Skeletal muscle satellite cell (primary cell): ENCODE data around the gene USP54.
A peak's percentile ranks its signal among the peaks of the same experiment; 100 is the strongest.

Experiments used
- H3K27me3 ChIP-seq: 2 replicates; pipeline ENCODE4 v1.7.0; 2013; ENCODE audit warnings: low read length; ENCODE audit not compliant: control insufficient read depth, insufficient read depth
- H3K36me3 ChIP-seq: 2 replicates; pipeline ENCODE4 v1.7.0; 2013; ENCODE audit warnings: mild to moderate bottlenecking, control low read depth, low read length; ENCODE audit not compliant: insufficient read depth
- H3K4me1 ChIP-seq: 2 replicates; pipeline ENCODE4 v1.7.0; 2013; ENCODE audit warnings: low read length; ENCODE audit not compliant: control insufficient read depth, insufficient read depth
- H3K4me2 ChIP-seq: 2 replicates; pipeline ENCODE4 v1.7.0; 2013; ENCODE audit warnings: mild to moderate bottlenecking, low read length
- H3K4me3 ChIP-seq: 2 replicates; pipeline ENCODE4 v1.7.0; 2013; ENCODE audit warnings: low read length
- H3K9ac ChIP-seq: 2 replicates; pipeline ENCODE4 v1.7.0; 2013; ENCODE audit warnings: mild to moderate bottlenecking, low read depth, low read length, moderate library complexity
- H3K9me3 ChIP-seq: replicated peaks from 2 replicates; pipeline ENCODE4 v1.7.0; 2013; ENCODE audit warnings: mild to moderate bottlenecking, control low read depth, low read length

The USP54 gene

GRCh38 chr10:73494213-73494612 lies 96.9 kb downstream of the USP54 start:
- Histone ChIP-seq H3K36me3 (peaks cover 4% of the 10 kb centered on the region), H3K4me1 (peaks cover 29% of the 10 kb centered on the region), H3K27me3 (no peaks in the 10 kb centered on the region), H3K4me2 (peak overlapping the region; percentile 90), H3K4me3 (peak overlapping the region; percentile 91), H3K9ac (peak overlapping the region; percentile 98), H3K9me3 (no peaks in the 10 kb centered on the region)

- peak overlapping the region; percentile 98 for H3K9ac ChIP-seq
- H3K9me3 ChIP-seq: no peaks in the 10 kb centered on the region
- peaks cover 29% of the 10 kb centered on the region for H3K4me1 ChIP-seq
- peaks cover 4% of the 10 kb centered on the region for H3K36me3 ChIP-seq
- H3K27me3 ChIP-seq: no peaks in the 10 kb centered on the region
- H3K4me2 ChIP-seq: peak overlapping the region; percentile 90
- H3K4me3 ChIP-seq: peak overlapping the region; percentile 91
Observed at GRCh38 chr10:73493781-73494180, 97.4 kb downstream of the USP54 start.

- Histone ChIP-seq H3K4me3 (no peak overlapping the region), H3K36me3 (peaks cover 16% of the 10 kb centered on the region), H3K9ac (no peak overlapping the region), H3K4me2 (no peak overlapping the region), H3K9me3 (no peaks in the 10 kb centered on the region), H3K4me1 (peaks cover 4% of the 10 kb centered on the region), H3K27me3 (no peaks in the 10 kb centered on the region)
Observed at GRCh38 chr10:73486601-73487000, 104.5 kb downstream of the USP54 start.

GRCh38 chr10:73485320-73485719 lies 105.8 kb downstream of the USP54 start:
- Histone ChIP-seq H3K4me2 (no peak overlapping the region), H3K4me1 (peaks cover 12% of the 10 kb centered on the region), H3K9me3 (no peaks in the 10 kb centered on the region), H3K9ac (no peak overlapping the region), H3K27me3 (no peaks in the 10 kb centered on the region), H3K4me3 (no peak overlapping the region), H3K36me3 (peaks cover 16% of the 10 kb centered on the region)

GRCh38 chr10:73480158-73480557 lies 111.0 kb downstream of the USP54 start:
- Histone ChIP-seq H3K27me3 (no peaks in the 10 kb centered on the region), H3K4me1 (peaks cover 12% of the 10 kb centered on the region), H3K4me2 (peak overlapping the region; percentile 38), H3K36me3 (peaks cover 37% of the 10 kb centered on the region), H3K9ac (no peak overlapping the region), H3K9me3 (no peaks in the 10 kb centered on the region), H3K4me3 (no peak overlapping the region)

GRCh38 chr10:73478636-73479035 lies 112.5 kb downstream of the USP54 start:
- no peak overlapping the region for H3K4me2 ChIP-seq
- H3K27me3 ChIP-seq: no peaks in the 10 kb centered on the region
- no peaks in the 10 kb centered on the region for H3K9me3 ChIP-seq
- no peak overlapping the region for H3K4me3 ChIP-seq
- no peak overlapping the region for H3K9ac ChIP-seq
- peaks cover 12% of the 10 kb centered on the region for H3K4me1 ChIP-seq
- peaks cover 46% of the 10 kb centered on the region for H3K36me3 ChIP-seq

- H3K36me3 ChIP-seq: peaks cover 68% of the 10 kb centered on the region
- H3K4me3 ChIP-seq: no peak overlapping the region
- H3K4me2 ChIP-seq: no peak overlapping the region
- no peaks in the 10 kb centered on the region for H3K27me3 ChIP-seq
- H3K9me3 ChIP-seq: no peaks in the 10 kb centered on the region
- H3K9ac ChIP-seq: no peak overlapping the region
- H3K4me1 ChIP-seq: no peaks in the 10 kb centered on the region
Observed at GRCh38 chr10:73471226-73471625, 119.9 kb downstream of the USP54 start.

GRCh38 chr10:73469579-73469978 lies 121.6 kb downstream of the USP54 start:
- H3K4me2 ChIP-seq: no peak overlapping the region
- H3K4me1 ChIP-seq: no peaks in the 10 kb centered on the region
- H3K36me3 ChIP-seq: peaks cover 66% of the 10 kb centered on the region
- no peak overlapping the region for H3K9ac ChIP-seq
- H3K9me3 ChIP-seq: no peaks in the 10 kb centered on the region
- no peak overlapping the region for H3K4me3 ChIP-seq
- H3K27me3 ChIP-seq: no peaks in the 10 kb centered on the region

GRCh38 chr10:73467206-73467605 lies 123.9 kb downstream of the USP54 start:
- no peaks in the 10 kb centered on the region for H3K4me1 ChIP-seq
- no peaks in the 10 kb centered on the region for H3K9me3 ChIP-seq
- H3K4me2 ChIP-seq: no peak overlapping the region
- H3K27me3 ChIP-seq: no peaks in the 10 kb centered on the region
- no peak overlapping the region for H3K4me3 ChIP-seq
- H3K36me3 ChIP-seq: peaks cover 59% of the 10 kb centered on the region
- H3K9ac ChIP-seq: no peak overlapping the region

- no peak overlapping the region for H3K4me2 ChIP-seq
- H3K36me3 ChIP-seq: peaks cover 50% of the 10 kb centered on the region
- H3K4me1 ChIP-seq: no peaks in the 10 kb centered on the region
- H3K9ac ChIP-seq: no peak overlapping the region
- no peaks in the 10 kb centered on the region for H3K9me3 ChIP-seq
- no peak overlapping the region for H3K4me3 ChIP-seq
- no peaks in the 10 kb centered on the region for H3K27me3 ChIP-seq
Observed at GRCh38 chr10:73465978-73466726, 125.0 kb downstream of the USP54 start.

- Histone ChIP-seq H3K36me3 (peaks cover 30% of the 10 kb centered on the region), H3K9ac (no peak overlapping the region), H3K4me2 (no peak overlapping the region)
Observed at GRCh38 chr10:73460897-73461296, 130.2 kb downstream of the USP54 start.

GRCh38 chr10:73459683-73460314 lies 131.3 kb downstream of the USP54 start:
- H3K9ac ChIP-seq: no peak overlapping the region
- no peak overlapping the region for H3K4me3 ChIP-seq
- H3K4me2 ChIP-seq: no peak overlapping the region
- H3K27me3 ChIP-seq: no peaks in the 10 kb centered on the region
- no peaks in the 10 kb centered on the region for H3K4me1 ChIP-seq
- no peaks in the 10 kb centered on the region for H3K9me3 ChIP-seq
- peaks cover 26% of the 10 kb centered on the region for H3K36me3 ChIP-seq

More at GRCh38 chr10:73460897-73461296, 130.2 kb downstream of the USP54 start:
- H3K4me1 ChIP-seq: no peaks in the 10 kb centered on the region
- no peaks in the 10 kb centered on the region for H3K9me3 ChIP-seq
- H3K27me3 ChIP-seq: no peaks in the 10 kb centered on the region
- H3K4me3 ChIP-seq: no peak overlapping the region
